Liver (tissue), 3 donors: ENCODE measurements around the gene PCMTD2.

Source experiments
- ATF3 ChIP-seq: IDR thresholded peaks from 2 replicates; pipeline ENCODE4 v1.6.1; 2016; ENCODE audit warnings: antibody characterized with exemption
- CTCF ChIP-seq: fragments of 150-350 bp; IDR thresholded peaks from 2 replicates; pipeline ENCODE4 v1.5.1; 2017; ENCODE audit warnings: improper control_type of control experiment, low read depth, low read length; ENCODE audit not compliant: missing input control
- GABPA ChIP-seq, 2 donors: IDR thresholded peaks in 1 of 2; conservative IDR thresholded peaks in 1 of 2; 2 replicates each; pipeline ENCODE4 v1.6.1; 2016; ENCODE audit warnings: antibody characterized with exemption in 2 of 2, mild to moderate bottlenecking in 1 of 2, moderate library complexity in 1 of 2
- HNF4A ChIP-seq, 2 donors: conservative IDR thresholded peaks; 2 replicates each; pipeline ENCODE4 v1.6.1; 2016; ENCODE audit warnings: antibody characterized with exemption in 2 of 2, mild to moderate bottlenecking in 2 of 2
- HNF4G ChIP-seq: IDR thresholded peaks from 2 replicates; pipeline ENCODE4 v1.6.1; 2016; ENCODE audit warnings: antibody characterized with exemption
- JUND ChIP-seq, 2 donors: IDR thresholded peaks; 2 replicates each; pipeline ENCODE4 v1.6.1; 2016; ENCODE audit warnings: antibody characterized with exemption in 2 of 2
- MAX ChIP-seq: IDR thresholded peaks from 2 replicates; pipeline ENCODE4 v1.6.1; 2016; ENCODE audit warnings: antibody characterized with exemption
- RAD21 ChIP-seq, 2 donors: IDR thresholded peaks; 2 replicates each; pipeline ENCODE4 v1.6.1; 2016; ENCODE audit warnings: antibody characterized with exemption in 2 of 2, mild to moderate bottlenecking in 2 of 2
- SP1 ChIP-seq: IDR thresholded peaks from 2 replicates; pipeline ENCODE4 v1.6.1; 2018; ENCODE audit warnings: antibody characterized with exemption, mild to moderate bottlenecking
- TAF1 ChIP-seq: conservative IDR thresholded peaks from 2 replicates; pipeline ENCODE4 v1.6.1; 2016; ENCODE audit warnings: antibody characterized with exemption, mild to moderate bottlenecking
- ZBTB33 ChIP-seq: IDR thresholded peaks from 2 replicates; pipeline ENCODE4 v1.6.1; 2016; ENCODE audit warnings: antibody characterized with exemption
- donor health status: healthy.
- donor health status: healthy.

GRCh38 chr20:64224351-64225170 is 31.0 kb upstream of the PCMTD2 start:
- TF ChIP-seq CTCF, result no peak
- TF ChIP-seq ZBTB33, result no peak
- TF ChIP-seq TAF1, result no peak
- no peak for TF ChIP-seq SP1
- no peak for TF ChIP-seq JUND (IDR thresholded peaks at IDR 0.05)
- no peak for TF ChIP-seq HNF4A (conservative IDR thresholded peaks at IDR 0.05)
- TF ChIP-seq MAX, result no peak
- no peak for TF ChIP-seq HNF4G
- TF ChIP-seq GABPA (IDR thresholded peaks at IDR 0.05 in 1 of 2, conservative IDR thresholded peaks at IDR 0.05 in 1 of 2), result no peak
- TF ChIP-seq RAD21 (IDR thresholded peaks at IDR 0.05), result no peak
- no peak for TF ChIP-seq ATF3
